Lower lobe of right lung (tissue), 2 donors: ENCODE results near the gene FOXJ3. TPM values are rescaled to one million over a fixed set of nuclear protein-coding genes. Genes with fewer than 3 reads are reported as not detected.

Experiments used
- ATAC-seq, 2 donors: fragments of 200-7000 bp; cut with Tn5 transposase; one replicate each; pipeline ENCODE4 v1.9.1; 2020 to 2022; ENCODE audit warnings: mild to moderate bottlenecking in 2 of 2, moderate library complexity in 2 of 2
- DNase-seq: peaks from one replicate; pipeline ENCODE4 v3.0.0-alpha.2; 2020
- H3K27ac ChIP-seq: fragments of 200-600 bp; one replicate; pipeline ENCODE4 v1.8.0; 2022
- H3K27me3 ChIP-seq: fragments of 200-600 bp; one replicate; pipeline ENCODE4 v1.8.0; 2022; ENCODE audit warnings: low read depth
- H3K36me3 ChIP-seq: fragments of 200-600 bp; one replicate; pipeline ENCODE4 v1.8.0; 2022; ENCODE audit warnings: mild to moderate bottlenecking
- H3K4me1 ChIP-seq: fragments of 200-600 bp; one replicate; pipeline ENCODE4 v1.8.0; 2022
- H3K4me3 ChIP-seq: fragments of 200-600 bp; one replicate; pipeline ENCODE4 v1.8.0; 2022; ENCODE audit warnings: mild to moderate bottlenecking
- H3K9me3 ChIP-seq: fragments of 200-600 bp; one replicate; pipeline ENCODE4 v1.8.0; 2022
- CTCF ChIP-seq: fragments of 200-600 bp; IDR thresholded peaks from one replicate; pipeline ENCODE4 v1.8.0; 2022; ENCODE audit warnings: antibody characterized with exemption, mild to moderate bottlenecking
- intact Hi-C: fragments of 100-400 bp; cut with DNase I; formaldehyde crosslinking; loops from one replicate; pipeline ENCODE4 v1.11.0; 2022
- total RNA-seq: library from RNA; stranded (reverse); fragmentation: NEBNext Ultra II Directional; extraction: Animal tissue kit (Norgen Biotek cat#: 25700); gene quantifications from one replicate; pipeline ENCODE4 v1.2.1, GENCODE V29; 2021
- donor health status: DM: no; HTN: yes; CAD: no; lungs with severe emphysema.

Gene FOXJ3
- total RNA-seq, 1 donor from 2014 or later: 44.0 TPM

- Histone ChIP-seq H3K27me3 (no peaks in the 10 kb centered on the region), H3K9me3 (no peaks in the 10 kb centered on the region), H3K36me3 (no peaks in the 10 kb centered on the region), H3K27ac (no peak overlapping the region), H3K4me1 (no peaks in the 10 kb centered on the region), H3K4me3 (no peak overlapping the region)
- ATAC-seq (no peak), DNase-seq (no peak)
- no peak for TF ChIP-seq CTCF
- intact Hi-C loops: no loop called here
Observed at GRCh38 chr1:42290130-42290529, 44.9 kb downstream of the FOXJ3 start.

DNA sequence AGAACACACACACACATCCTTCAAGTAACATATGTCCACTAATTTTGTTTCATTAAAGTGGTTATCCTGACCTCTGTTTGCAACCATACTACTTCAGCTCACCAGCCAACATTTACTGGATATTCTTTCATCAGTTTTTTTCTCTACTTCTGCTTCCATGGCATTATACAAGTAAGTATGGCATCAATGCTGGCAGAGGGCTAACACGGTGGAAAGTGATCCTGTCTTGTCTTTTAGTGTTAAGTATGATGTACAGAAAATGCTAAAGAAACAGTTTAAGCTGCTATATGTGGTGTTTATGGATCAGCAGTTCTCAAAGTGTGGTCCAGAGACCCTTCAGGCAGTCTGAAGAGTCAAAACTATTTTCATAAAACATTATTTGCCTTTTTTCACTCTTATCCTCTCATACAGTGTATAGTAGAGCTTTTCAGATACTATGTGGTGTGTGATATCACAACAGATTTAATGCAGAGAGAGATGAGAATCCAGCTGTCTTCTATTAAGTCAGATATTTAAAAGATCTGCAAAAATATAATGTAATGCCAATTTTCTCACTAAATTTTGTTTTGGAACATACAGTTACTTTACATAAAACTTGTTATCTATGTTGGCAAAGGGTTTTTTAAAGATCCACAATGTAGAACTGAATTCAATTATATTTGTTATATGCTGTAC, 46.6 kb downstream of the FOXJ3 start:
- no peak for DNase-seq
- Histone ChIP-seq H3K4me3 (no peak overlapping the region), H3K27ac (no peak overlapping the region), H3K4me1 (no peaks in the 10 kb centered on the region), H3K36me3 (no peaks in the 10 kb centered on the region), H3K9me3 (no peaks in the 10 kb centered on the region), H3K27me3 (no peaks in the 10 kb centered on the region)
- TF ChIP-seq CTCF: no peak
- intact Hi-C loops: no loop called here
- ATAC-seq: no peak

DNA sequence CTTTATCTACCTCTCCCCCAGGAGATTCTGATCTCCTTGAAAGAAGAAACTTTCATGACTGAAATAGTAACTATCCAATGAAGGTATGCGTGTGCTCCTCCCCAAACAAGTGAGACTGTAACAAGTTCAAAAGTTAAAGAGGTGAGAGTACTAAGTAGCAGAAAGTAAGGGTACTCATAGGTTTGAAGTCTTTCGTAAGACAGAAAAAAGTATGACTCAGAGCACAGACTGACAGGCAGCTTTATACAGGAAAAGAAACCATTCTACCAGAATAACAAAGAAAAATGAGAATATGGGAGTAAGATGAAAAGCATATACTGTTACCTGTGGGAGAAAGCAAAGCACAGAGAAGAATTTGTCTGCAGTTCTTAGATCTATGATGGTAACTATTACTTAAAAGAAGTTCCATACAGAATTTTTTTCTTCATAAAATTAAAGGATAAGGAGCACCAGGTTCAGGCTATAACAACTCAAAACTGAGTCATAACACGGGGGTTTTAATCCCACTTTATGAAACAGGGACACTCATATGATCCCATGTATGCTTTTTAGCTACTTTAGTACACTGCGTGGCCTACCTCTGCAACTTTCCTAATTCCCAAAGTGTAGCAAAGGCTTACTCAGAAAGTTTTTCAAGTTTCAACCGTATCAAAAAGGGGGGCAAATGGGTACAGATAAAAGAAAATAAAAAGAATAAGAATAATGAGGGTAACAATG, 52.0 kb downstream of the FOXJ3 start:
- peak; percentile 47 to 77 for ATAC-seq
- Histone ChIP-seq H3K36me3 (peaks cover 4% of the 10 kb centered on the region), H3K9me3 (no peaks in the 10 kb centered on the region), H3K4me3 (no peak overlapping the region), H3K27ac (no peak overlapping the region), H3K27me3 (no peaks in the 10 kb centered on the region), H3K4me1 (no peaks in the 10 kb centered on the region)
- DNase-seq: no peak
- TF ChIP-seq CTCF: no peak
- intact Hi-C loops: no loop called here

DNA sequence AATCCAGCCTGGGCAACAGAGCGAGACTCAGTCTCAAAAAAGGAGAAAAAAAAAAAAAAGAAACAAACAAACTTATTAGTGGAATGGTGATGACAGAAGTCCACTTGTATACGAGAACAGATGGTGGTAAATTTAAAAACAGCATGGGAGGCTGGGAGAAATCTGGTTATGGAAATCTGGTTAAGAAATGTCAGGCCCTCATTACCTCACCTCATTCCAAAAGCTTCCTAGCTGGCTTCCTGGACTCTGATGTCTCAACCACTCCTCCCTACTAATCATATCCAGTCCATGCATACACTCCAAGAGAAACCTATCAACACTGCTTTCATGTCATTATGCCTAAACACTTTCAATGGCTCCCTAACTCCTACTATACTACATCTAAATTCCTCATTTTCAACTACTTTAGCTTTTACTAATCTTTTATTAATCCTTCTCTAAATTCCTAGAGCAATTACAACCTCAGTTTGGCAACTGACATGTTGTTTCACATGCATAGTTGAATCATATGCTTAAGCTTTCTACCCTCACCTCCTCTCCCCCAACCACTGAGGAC, 52.9 kb downstream of the FOXJ3 start:
- no peak for ATAC-seq
- no peak overlapping the region for H3K4me3 ChIP-seq
- H3K36me3 ChIP-seq: peaks cover 8% of the 10 kb centered on the region
- no peak for TF ChIP-seq CTCF
- H3K9me3 ChIP-seq: no peaks in the 10 kb centered on the region
- H3K4me1 ChIP-seq: no peaks in the 10 kb centered on the region
- no peak for DNase-seq
- H3K27ac ChIP-seq: no peak overlapping the region
- H3K27me3 ChIP-seq: no peaks in the 10 kb centered on the region
- intact Hi-C loops: no loop called here

GRCh38 chr1:42280821-42281220, 54.2 kb downstream of the FOXJ3 start:
- DNase-seq: no peak
- Histone ChIP-seq H3K9me3 (no peaks in the 10 kb centered on the region), H3K4me1 (no peaks in the 10 kb centered on the region), H3K36me3 (peaks cover 20% of the 10 kb centered on the region), H3K27ac (no peak overlapping the region), H3K27me3 (no peaks in the 10 kb centered on the region), H3K4me3 (no peak overlapping the region)
- ATAC-seq: no peak
- intact Hi-C loops: no loop called here
- no peak for TF ChIP-seq CTCF
